Astrocyte (in vitro differentiated cells and primary cell): Measurements from ENCODE around the gene KIAA0040. TPM values are rescaled to one million over a fixed set of nuclear protein-coding genes. Genes with fewer than 3 reads are reported as not detected.

Experiments used
- DNase-seq: peaks from one replicate; pipeline ENCODE4 v3.0.0-alpha.2; 2010; ENCODE audit warnings: low read depth
- FAIRE-seq: peaks from 2 replicates; lab custom pipeline; 2011; peaks lifted over from hg19 to GRCh38; lab: Jason Lieb, UNC
- H2AFZ ChIP-seq: 2 replicates; pipeline ENCODE4 v1.6.0; 2012; ENCODE audit warnings: low read depth, low read length, inconsistent platforms
- H3K27ac ChIP-seq: 2 replicates; pipeline ENCODE4 v1.5.1; 2011; ENCODE audit warnings: low read depth, low read length, inconsistent platforms
- H3K27me3 ChIP-seq: 2 replicates; pipeline ENCODE4 v1.6.0; 2011; ENCODE audit warnings: low read length, inconsistent platforms; ENCODE audit not compliant: insufficient read depth
- H3K36me3 ChIP-seq: 2 replicates; pipeline ENCODE4 v1.5.1; 2011; ENCODE audit warnings: low read length, inconsistent platforms; ENCODE audit not compliant: insufficient read depth
- H3K4me1 ChIP-seq: 2 replicates; pipeline ENCODE4 v1.5.1; 2011; ENCODE audit warnings: low read length, inconsistent platforms; ENCODE audit not compliant: insufficient read depth
- H3K4me2 ChIP-seq: 2 replicates; pipeline ENCODE4 v1.6.0; 2012; ENCODE audit warnings: low read length, inconsistent platforms
- H3K4me3 ChIP-seq: 2 replicates; pipeline ENCODE4 v1.5.1; 2011; ENCODE audit warnings: low read depth, mild to moderate bottlenecking, low read length, inconsistent platforms; ENCODE audit not compliant: insufficient read depth
- H3K79me2 ChIP-seq: 2 replicates; pipeline ENCODE4 v1.6.0; 2012; ENCODE audit warnings: mild to moderate bottlenecking, low read length, inconsistent platforms; ENCODE audit not compliant: insufficient read depth
- H3K9ac ChIP-seq: 2 replicates; pipeline ENCODE4 v1.6.0; 2012; ENCODE audit warnings: mild to moderate bottlenecking, low read length, inconsistent platforms
- H3K9me3 ChIP-seq: 2 replicates; pipeline ENCODE4 v1.5.1; 2012; ENCODE audit warnings: low read depth, mild to moderate bottlenecking, low read length, inconsistent platforms; ENCODE audit not compliant: insufficient read depth
- H4K20me1 ChIP-seq: 2 replicates; pipeline ENCODE4 v1.6.0; 2012; ENCODE audit warnings: low read length, inconsistent platforms; ENCODE audit not compliant: insufficient read depth
- H3K27ac Mint-ChIP-seq: one replicate; pipeline ENCODE4 v1.8.0; 2021; ENCODE audit warnings: mild to moderate bottlenecking, mixed read lengths; ENCODE audit not compliant: unreplicated experiment
- H3K27me3 Mint-ChIP-seq: one replicate; pipeline ENCODE4 v1.8.0; 2021; ENCODE audit warnings: low read depth, mixed read lengths; ENCODE audit not compliant: unreplicated experiment
- H3K36me3 Mint-ChIP-seq: one replicate; pipeline ENCODE4 v1.8.0; 2021; ENCODE audit warnings: low read depth, mixed read lengths; ENCODE audit not compliant: unreplicated experiment
- H3K4me1 Mint-ChIP-seq: one replicate; pipeline ENCODE4 v1.8.0; 2021; ENCODE audit warnings: low read depth, mixed read lengths; ENCODE audit not compliant: unreplicated experiment
- H3K4me3 Mint-ChIP-seq: one replicate; pipeline ENCODE4 v1.8.0; 2021; ENCODE audit warnings: mild to moderate bottlenecking, moderate library complexity, mixed read lengths; ENCODE audit not compliant: unreplicated experiment
- H3K9me3 Mint-ChIP-seq: one replicate; pipeline ENCODE4 v1.8.0; 2021; ENCODE audit warnings: mild to moderate bottlenecking, mixed read lengths; ENCODE audit not compliant: unreplicated experiment
- CTCF ChIP-seq: IDR thresholded peaks from 2 replicates; pipeline ENCODE4 v1.5.1; 2011; ENCODE audit warnings: low read depth, mild to moderate bottlenecking, inconsistent platforms, low read length, moderate library complexity; ENCODE audit not compliant: insufficient read depth
- EZH2 ChIP-seq: IDR thresholded peaks from 2 replicates; pipeline ENCODE4 v1.6.1; 2012; ENCODE audit warnings: mild to moderate bottlenecking, low read length, inconsistent platforms; ENCODE audit not compliant: insufficient read depth
- total RNA-seq: library from RNA; stranded (reverse); gene quantifications from 2 replicates; pipeline ENCODE4 v1.2.1, GENCODE V29; 2021

KIAA0040 gene
- total RNA-seq, 1 donor from 2014 or later: 5.0 TPM

GRCh38 chr1:175204330-175204729 is 11.8 kb upstream of the KIAA0040 start:
- no peaks in the 10 kb centered on the region for H3K36me3 ChIP-seq
- H3K27me3 ChIP-seq: no peaks in the 10 kb centered on the region
- no peaks in the 10 kb centered on the region for H3K9me3 ChIP-seq
- H3K4me3 ChIP-seq: no peak overlapping the region
- Mint-ChIP-seq H3K36me3 (no peaks in the 10 kb centered on the region), H3K27me3 (peaks cover 2% of the 10 kb centered on the region), H3K27ac (no peak overlapping the region), H3K4me3 (no peak overlapping the region), H3K4me1 (peaks cover 6% of the 10 kb centered on the region), H3K9me3 (no peaks in the 10 kb centered on the region)
- no peaks in the 10 kb centered on the region for H3K79me2 ChIP-seq
- peaks cover 4% of the 10 kb centered on the region for H3K4me1 ChIP-seq
- H3K9ac ChIP-seq: no peak overlapping the region
- no peak for DNase-seq
- no peak overlapping the region for H3K27ac ChIP-seq
- no peak for FAIRE-seq
- H4K20me1 ChIP-seq: no peaks in the 10 kb centered on the region
- no peak overlapping the region for H3K4me2 ChIP-seq
- no peak for TF ChIP-seq CTCF
- no peak for TF ChIP-seq EZH2
- H2AFZ ChIP-seq: no peak overlapping the region

GRCh38 chr1:175203570-175204068 is 11.0 kb upstream of the KIAA0040 start:
- H3K27me3 Mint-ChIP-seq: peaks cover 2% of the 10 kb centered on the region
- no peak for FAIRE-seq

More at GRCh38 chr1:175203570-175204068, 11.0 kb upstream of the KIAA0040 start:
- no peaks in the 10 kb centered on the region for H3K9me3 ChIP-seq
- H3K4me1 Mint-ChIP-seq: peaks cover 13% of the 10 kb centered on the region
- H3K4me1 ChIP-seq: peaks cover 4% of the 10 kb centered on the region
- TF ChIP-seq CTCF (no peak), EZH2 (no peak)
- H3K27me3 ChIP-seq: no peaks in the 10 kb centered on the region
- DNase-seq: no peak
- no peaks in the 10 kb centered on the region for H3K79me2 ChIP-seq
- no peaks in the 10 kb centered on the region for H4K20me1 ChIP-seq
- no peak overlapping the region for H3K27ac ChIP-seq
- H3K36me3 Mint-ChIP-seq: no peaks in the 10 kb centered on the region
- no peak overlapping the region for H3K9ac ChIP-seq
- no peak overlapping the region for H2AFZ ChIP-seq
- no peak overlapping the region for H3K27ac Mint-ChIP-seq
- no peak overlapping the region for H3K4me3 Mint-ChIP-seq
- H3K9me3 Mint-ChIP-seq: no peaks in the 10 kb centered on the region
- H3K4me3 ChIP-seq: no peak overlapping the region
- no peaks in the 10 kb centered on the region for H3K36me3 ChIP-seq
- H3K4me2 ChIP-seq: no peak overlapping the region
